Activated T-cell treated with anti-CD3 and anti-CD28 coated beads, Interleukin-2, amount 50 U/mL, for 72 hours (primary cell): Measurements from ENCODE around the gene PTH. TPM values are rescaled to one million over a fixed set of nuclear protein-coding genes. Genes with fewer than 3 reads are reported as not detected.

Source experiments
- total RNA-seq, 2 donors: library from RNA; stranded (reverse); gene quantifications; one replicate each; pipeline ENCODE4 v1.2.3, GENCODE V29; 2022

The PTH gene
- total RNA-seq, 2 donors from 2014 or later: not detected

Other genes with a start within 250 kb of the PTH start
- 10 to 100 TPM; 29.6 to 43.5 TPM for gene BMAL1, start 218.2 kb downstream of the PTH start, total RNA-seq
- gene BTBD10, start 32.8 kb downstream of the PTH start, total RNA-seq: 10 to 100 TPM; 19.8 to 21.5 TPM
- 10 to 100 TPM; 49.4 to 53.4 TPM for gene FAR1, start 172.7 kb upstream of the PTH start, total RNA-seq